H1 (cell line): Measurements from ENCODE around the gene SBNO2. TPM values are rescaled to one million over a fixed set of nuclear protein-coding genes. Genes with fewer than 3 reads are reported as not detected.

Experiments
- CTCF ChIA-PET: fragments of 300-600 bp; sonication (Branson Sonifier 250); formaldehyde crosslinking; loops from one replicate; lab custom pipeline; 2021; ENCODE audit not compliant: partially characterized antibody; lab: Charles Lee
- POLR2A ChIA-PET: fragments of 300-600 bp; sonication (Branson Sonifier 250); formaldehyde crosslinking; loops from one replicate; lab custom pipeline; 2021; ENCODE audit warnings: inconsistent platforms; ENCODE audit not compliant: partially characterized antibody; lab: Charles Lee
- DNase-seq, 2 experiments: peaks; one replicate each; pipeline versions ENCODE4 v3.0.0 to v3.0.0-alpha.2; 2010 to 2022; ENCODE audit warnings: low spot score in 2 of 2, low read depth in 1 of 2, mixed read lengths in 1 of 2
- FAIRE-seq: peaks from 2 replicates; lab custom pipeline; 2011; peaks lifted over from hg19 to GRCh38; lab: Jason Lieb, UNC
- H2AFZ ChIP-seq: 2 replicates; pipeline ENCODE4 v1.8.1; 2012; ENCODE audit warnings: low read length, inconsistent platforms
- H2AK5ac ChIP-seq: 2 replicates; pipeline ENCODE4 v1.6.1; 2013; ENCODE audit warnings: low read depth, low read length
- H2BK120ac ChIP-seq: replicated peaks from 2 replicates; pipeline ENCODE3; 2013; ENCODE audit warnings: low read depth, low read length, inconsistent platforms
- H2BK12ac ChIP-seq: 2 replicates; pipeline ENCODE4 v1.6.1; 2013; ENCODE audit warnings: low read depth, low read length
- H2BK15ac ChIP-seq: 2 replicates; pipeline ENCODE4 v1.6.1; 2013; ENCODE audit warnings: low read length
- H2BK20ac ChIP-seq: 2 replicates; pipeline ENCODE4 v1.6.1; 2013; ENCODE audit warnings: low read length
- H2BK5ac ChIP-seq: 2 replicates; pipeline ENCODE4 v1.6.1; 2013; ENCODE audit warnings: low read depth, low read length
- H3K14ac ChIP-seq: 2 replicates; pipeline ENCODE4 v1.6.1; 2013; ENCODE audit warnings: inconsistent platforms; ENCODE audit not compliant: insufficient read length
- H3K18ac ChIP-seq: 2 replicates; pipeline ENCODE4 v1.6.1; 2013; ENCODE audit warnings: low read length; ENCODE audit errors: extremely low read depth
- H3K23ac ChIP-seq: 2 replicates; pipeline ENCODE4 v1.6.1; 2013; ENCODE audit warnings: inconsistent platforms; ENCODE audit not compliant: insufficient read length
- H3K23me2 ChIP-seq: 2 replicates; pipeline ENCODE4 v1.6.1; 2013; ENCODE audit warnings: low read depth, low read length
- H3K27ac ChIP-seq: 2 replicates; pipeline ENCODE4 v1.6.1; 2011; ENCODE audit warnings: low read depth, low read length, inconsistent platforms
- H3K27me3 ChIP-seq, 4 experiments: replicated peaks in 1 of 4; 1 replicate in 1 of 4; 2 replicates in 3 of 4; pipeline versions ENCODE4 v1.6.1 to v1.8.1; 2011 to 2013; ENCODE audit warnings: low read length in 3 of 4, mild to moderate bottlenecking in 3 of 4, inconsistent platforms in 2 of 4, mixed read lengths in 2 of 4, moderate library complexity in 1 of 4; ENCODE audit not compliant: control insufficient read depth in 3 of 4, insufficient read depth in 3 of 4; ENCODE audit errors: extremely low read depth in 1 of 4
- H3K36me3 ChIP-seq, 4 experiments: 2 replicates each; pipeline versions ENCODE4 v1.6.1 to v1.8.1; 2011 to 2013; ENCODE audit warnings: mild to moderate bottlenecking in 4 of 4, low read length in 3 of 4, moderate library complexity in 2 of 4, control low read depth in 1 of 4, inconsistent platforms in 1 of 4; ENCODE audit not compliant: insufficient read depth in 4 of 4, control insufficient read depth in 2 of 4
- H3K4ac ChIP-seq: replicated peaks from 2 replicates; pipeline ENCODE3; 2013; ENCODE audit warnings: low read length, low read depth, mixed read lengths, inconsistent platforms; ENCODE audit not compliant: insufficient read length
- H3K4me1 ChIP-seq, 4 experiments: replicated peaks in 1 of 4; 1 replicate in 1 of 4; 2 replicates in 3 of 4; pipeline versions ENCODE4 v1.6.1 to v1.8.1; 2011 to 2013; ENCODE audit warnings: low read length in 3 of 4, inconsistent platforms in 2 of 4, mixed read lengths in 1 of 4; ENCODE audit not compliant: insufficient read depth in 4 of 4, control insufficient read depth in 3 of 4
- H3K4me2 ChIP-seq, 2 experiments: 2 replicates each; pipeline versions ENCODE4 v1.6.1 to v1.8.1; 2011 to 2013; ENCODE audit warnings: low read depth in 2 of 2, low read length in 2 of 2, control low read depth in 1 of 2, inconsistent platforms in 1 of 2, mild to moderate bottlenecking in 1 of 2; ENCODE audit not compliant: insufficient read depth in 1 of 2
- H3K4me3 ChIP-seq, 4 experiments: fragments of 200-600, 300-600 bp in 1 of 4; sonication (generic), shearing (Covaris generic), sonication (Bioruptor Twin) in 1 of 4; 2 replicates each; pipeline versions ENCODE4 v1.5.1 to v1.8.1; 2011 to 2016; ENCODE audit warnings: low read length in 4 of 4, low read depth in 3 of 4, control low read depth in 2 of 4, inconsistent platforms in 2 of 4, mild to moderate bottlenecking in 2 of 4, mixed read lengths in 1 of 4, moderate library complexity in 1 of 4; ENCODE audit not compliant: insufficient read depth in 2 of 4; ENCODE audit errors: extremely low read depth in 1 of 4
- H3K56ac ChIP-seq: replicated peaks from 2 replicates; pipeline ENCODE3; 2013; ENCODE audit warnings: low read depth, mild to moderate bottlenecking, mixed read lengths, low read length, inconsistent platforms; ENCODE audit not compliant: insufficient read length
- H3K79me1 ChIP-seq: 2 replicates; pipeline ENCODE4 v1.6.1; 2013; ENCODE audit warnings: low read depth, low read length, control low read depth
- H3K79me2 ChIP-seq, 2 experiments: 2 replicates each; pipeline versions ENCODE4 v1.6.1 to v1.8.1; 2012 to 2013; ENCODE audit warnings: low read length in 2 of 2, mild to moderate bottlenecking in 2 of 2, inconsistent platforms in 1 of 2; ENCODE audit not compliant: insufficient read depth in 2 of 2, control insufficient read depth in 1 of 2
- H3K9ac ChIP-seq, 4 experiments: replicated peaks in 1 of 4; 1 replicate in 1 of 4; 2 replicates in 3 of 4; pipeline versions ENCODE4 v1.6.1 to v1.8.1; 2011 to 2013; ENCODE audit warnings: low read depth in 3 of 4, low read length in 3 of 4, control low read depth in 2 of 4, mild to moderate bottlenecking in 2 of 4, moderate library complexity in 2 of 4, inconsistent platforms in 1 of 4; ENCODE audit errors: extremely low read depth in 1 of 4
- H3K9me3 ChIP-seq, 2 experiments: 2 replicates each; pipeline versions ENCODE4 v1.6.1 to v1.8.1; 2012 to 2013; ENCODE audit warnings: mild to moderate bottlenecking in 2 of 2, moderate library complexity in 2 of 2, control low read depth in 1 of 2, inconsistent platforms in 1 of 2, low read depth in 1 of 2, low read length in 1 of 2, mixed read lengths in 1 of 2; ENCODE audit not compliant: insufficient read depth in 2 of 2
- H4K20me1 ChIP-seq, 2 experiments: replicated peaks in 1 of 2; 2 replicates each; pipeline versions ENCODE3 to v1.8.1; 2011 to 2013; ENCODE audit warnings: inconsistent platforms in 2 of 2, low read length in 2 of 2, mild to moderate bottlenecking in 1 of 2; ENCODE audit not compliant: insufficient read depth in 2 of 2, control insufficient read depth in 1 of 2
- H4K5ac ChIP-seq: 2 replicates; pipeline ENCODE4 v1.6.1; 2013; ENCODE audit warnings: low read length, low read depth, mixed read lengths, inconsistent platforms; ENCODE audit not compliant: insufficient read length
- H4K8ac ChIP-seq: 2 replicates; pipeline ENCODE4 v1.8.0; 2013; ENCODE audit warnings: mild to moderate bottlenecking, moderate library complexity, low read length, inconsistent platforms; ENCODE audit not compliant: insufficient read depth; ENCODE audit errors: extremely low read depth
- H4K91ac ChIP-seq: replicated peaks from 2 replicates; pipeline ENCODE3; 2013; ENCODE audit warnings: low read length, mixed read lengths, inconsistent platforms; ENCODE audit not compliant: insufficient read length
- ATF2 ChIP-seq: IDR thresholded peaks from 2 replicates; pipeline ENCODE4 v1.6.1; 2012; ENCODE audit warnings: low read length, inconsistent platforms
- BACH1 ChIP-seq: IDR thresholded peaks from 2 replicates; pipeline ENCODE4 v1.6.1; 2012; ENCODE audit warnings: low read length, improper control_type of control experiment
- FOSL1 ChIP-seq: IDR thresholded peaks from 2 replicates; pipeline ENCODE4 v1.6.1; 2011; ENCODE audit warnings: mild to moderate bottlenecking, low read depth, low read length, moderate library complexity; ENCODE audit not compliant: insufficient read depth
- MAFK ChIP-seq: IDR thresholded peaks from 2 replicates; pipeline ENCODE4 v1.6.1; 2012; ENCODE audit warnings: low read depth, mild to moderate bottlenecking, improper control_type of control experiment, low read length
- RBBP5 ChIP-seq: IDR thresholded peaks from 2 replicates; pipeline ENCODE4 v1.7.1; 2012; ENCODE audit warnings: low read depth, mild to moderate bottlenecking, inconsistent platforms, low read length, moderate library complexity, borderline replicate concordance
- USF2 ChIP-seq: IDR thresholded peaks from 2 replicates; pipeline ENCODE4 v1.6.1; 2011; ENCODE audit warnings: low read length, improper control_type of control experiment
- WGBS, 2 experiments: shearing (Covaris generic) in 1 of 2; methylation state at CpG; one replicate each; pipeline versions ENCODE4 v1.1.6 to v1.1.7; 2013 to 2015; ENCODE audit warnings: low lambda C conversion rate in 2 of 2, mixed read lengths in 2 of 2, inconsistent platforms in 1 of 2, low coverage in 1 of 2, missing lambda C conversion rate in 1 of 2; ENCODE audit not compliant: insufficient replicate concordance in 2 of 2, insufficient coverage in 1 of 2, insufficient read length in 1 of 2; ENCODE audit errors: extremely low coverage in 1 of 2, missing lambda C conversion rate in 1 of 2; 5-methylcytosine and 5-hydroxymethylcytosine counted together
- polyA plus RNA-seq, 7 experiments: library from polyadenylated mRNA; depleted of rRNA in 3 of 7; stranded (reverse) in 5 of 7; unstranded in 2 of 7; fragments of >200 nt in 5 of 7; fragments of 200-250 nt in 2 of 7; gene quantifications; 1 replicate in 5 of 7; 2 replicates in 1 of 7; 4 replicates in 1 of 7; pipeline versions ENCODE4 v1.2.1 to v1.2.3, GENCODE V29; 2011 to 2013; ENCODE audit warnings: missing spikeins in 2 of 7, mixed read lengths in 2 of 7
- total RNA-seq: library from RNA; stranded (reverse); fragmentation: NEBNext Ultra II Directional; extraction: Animal tissue kit (Norgen Biotek cat#: 25700); gene quantifications from 2 replicates; pipeline ENCODE4 v1.2.1, GENCODE V29; 2021
- TF ChIP-seq, protein P1 (sequence below): IDR thresholded peaks from 2 replicates; pipeline ENCODE4 v1.6.1; 2012; ENCODE audit warnings: inconsistent platforms

The SBNO2 gene
- total and polyA plus RNA-seq, 2 of the 8 experiments (the other 6 are each of a cell fraction or from before 2014, with no cell fraction given): 12.2 to 31.4 TPM

GRCh38 chr19:1170938-1171754 lies 2.9 kb downstream of the SBNO2 start:
- 94% methylated on average over 33 of the region's 38 CpGs; no CpG with 5 or more reads in 1 of the 2 experiments for WGBS, 2 experiments
- H3K23me2 ChIP-seq: peaks cover 14% of the 10 kb centered on the region
- no peak overlapping the region for H2BK120ac ChIP-seq
- H3K27me3 ChIP-seq: no peaks in the 10 kb centered on the region; a peak in 1 of 7 replicates
- H2BK20ac ChIP-seq: no peak overlapping the region; the same call in 1 of the 2 replicates
- H3K14ac ChIP-seq: no peak overlapping the region
- no peak for DNase-seq
- peaks cover 43% of the 10 kb centered on the region for H3K79me1 ChIP-seq
- peak overlapping the region; percentile 91; the same call in 1 of the 2 replicates for H2BK12ac ChIP-seq
- H3K9me3 ChIP-seq: no peaks in the 10 kb centered on the region
- no peak overlapping the region for H3K4me3 ChIP-seq
- ChIA-PET POLR2A (interaction anchor here (0.6 to 1.6 kb wide), 6 partner anchors 8 to 42 kb away, joined by 3 to 6 read pairs (median 3); no protein-coding TSS in a partner anchor), CTCF (interaction anchor here (0.7 to 1.2 kb wide), 2 partner anchors 37 to 40 kb away, joined by 3 read pairs; no protein-coding TSS in a partner anchor)
- H3K9ac ChIP-seq: peak overlapping the region in 1 of 4 experiments; percentile 30; a peak in 1 of 7 replicates
- H3K23ac ChIP-seq: no peak overlapping the region
- FAIRE-seq: no peak
- H2AFZ ChIP-seq: no peak overlapping the region
- peak overlapping the region; percentile 95 for H4K91ac ChIP-seq
- H3K79me2 ChIP-seq: peaks cover 10 to 71% of the 10 kb centered on the region in 2 experiments
- H3K4me1 ChIP-seq: peaks cover 0 to 29% (median 17%) of the 10 kb centered on the region in 4 experiments; a peak in 5 of 7 replicates
- H2AK5ac ChIP-seq: peak overlapping the region; percentile 99
- peak overlapping the region; percentile 97; the same call in 1 of the 2 replicates for H2BK5ac ChIP-seq
- H4K5ac ChIP-seq: peak overlapping the region; percentile 34
- H3K4ac ChIP-seq: peak overlapping the region; percentile 97
- H4K8ac ChIP-seq: no peak overlapping the region
- H2BK15ac ChIP-seq: peak overlapping the region; percentile 96
- peak overlapping the region; percentile 61 for H3K27ac ChIP-seq
- no peak overlapping the region for H3K56ac ChIP-seq
- peaks cover 0 to 30% of the 10 kb centered on the region in 2 experiments for H4K20me1 ChIP-seq
- peak overlapping the region; percentile 9 to 72; a peak in 2 of 4 replicates for H3K4me2 ChIP-seq
- no peak overlapping the region for H3K18ac ChIP-seq
- H3K36me3 ChIP-seq: peaks cover 0 to 2% (median 0%) of the 10 kb centered on the region in 4 experiments; a peak in 1 of 8 replicates
- TF ChIP-seq USF2 (no peak), MAFK (no peak), FOSL1 (no peak), RBBP5 (no peak), ATF2 (no peak), BACH1 (no peak)
- TF ChIP-seq, protein P1, sequence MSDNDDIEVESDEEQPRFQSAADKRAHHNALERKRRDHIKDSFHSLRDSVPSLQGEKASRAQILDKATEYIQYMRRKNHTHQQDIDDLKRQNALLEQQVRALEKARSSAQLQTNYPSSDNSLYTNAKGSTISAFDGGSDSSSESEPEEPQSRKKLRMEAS: no peak
